Umbilical cord (tissue), 2 donors: ENCODE measurements around the gene SLC22A7. TPM values are rescaled to one million over a fixed set of nuclear protein-coding genes. Genes with fewer than 3 reads are reported as not detected.

Experiments
- DNase-seq: peaks from one replicate; pipeline ENCODE4 v3.0.0-alpha.2; 2015; ENCODE audit warnings: low spot score
- total RNA-seq: library from RNA; depleted of rRNA; stranded (reverse); fragments of >200 nt; gene quantifications from one replicate; pipeline ENCODE4 v1.2.3, GENCODE V29; 2014; ENCODE audit warnings: low replicate concordance; ENCODE audit not compliant: insufficient read depth

Gene SLC22A7
- total RNA-seq, result not detected

- peak; percentile 14 for DNase-seq
Measured at GRCh38 chr6:43297644-43298564, at the start of gene SLC22A7. Gene SLC22A7 (plus strand): TSS chr6:43298260. CDS start chr6:43298359, 99 bp downstream.

GRCh38 chr6:43248791-43249190 lies 49.3 kb upstream of the SLC22A7 start:
- no peak for DNase-seq

GRCh38 chr6:43250992-43251373 lies 47.1 kb upstream of the SLC22A7 start:
- DNase-seq, result no peak

- no peak for DNase-seq
Measured at GRCh38 chr6:43253401-43253800, 44.7 kb upstream of the SLC22A7 start.

GRCh38 chr6:43254138-43254817 lies 43.8 kb upstream of the SLC22A7 start:
- no peak for DNase-seq

GRCh38 chr6:43254846-43255245 lies 43.2 kb upstream of the SLC22A7 start:
- DNase-seq, result no peak

GRCh38 chr6:43255408-43256054 lies 42.5 kb upstream of the SLC22A7 start:
- DNase-seq, result no peak

GRCh38 chr6:43256670-43257366 lies 41.2 kb upstream of the SLC22A7 start:
- DNase-seq, result no peak

- DNase-seq, result no peak
Measured at GRCh38 chr6:43257367-43258145, 40.5 kb upstream of the SLC22A7 start.

- DNase-seq, result no peak
Measured at GRCh38 chr6:43258180-43258579, 39.9 kb upstream of the SLC22A7 start.

GRCh38 chr6:43258807-43259686 lies 39.0 kb upstream of the SLC22A7 start:
- no peak for DNase-seq

- no peak for DNase-seq
Measured at GRCh38 chr6:43260791-43261190, 37.3 kb upstream of the SLC22A7 start.

- DNase-seq, result no peak
Measured at GRCh38 chr6:43261198-43261597, 36.9 kb upstream of the SLC22A7 start.

GRCh38 chr6:43262000-43262779 lies 35.9 kb upstream of the SLC22A7 start:
- no peak for DNase-seq

GRCh38 chr6:43262780-43263313 lies 35.2 kb upstream of the SLC22A7 start:
- DNase-seq, result no peak

- peak; percentile 79 for DNase-seq
Measured at GRCh38 chr6:43263314-43264178, 34.5 kb upstream of the SLC22A7 start.

- DNase-seq, result no peak
Measured at GRCh38 chr6:43264599-43265145, 33.4 kb upstream of the SLC22A7 start.
